ENCODE measurements around the gene LRCH4. TPM values are rescaled to one million over a fixed set of nuclear protein-coding genes. Genes with fewer than 3 reads are reported as not detected.

LRCH4 gene
- total and polyA plus RNA-seq, 8 donors: 16.4 to 106 (median 27.7) TPM

DNA sequence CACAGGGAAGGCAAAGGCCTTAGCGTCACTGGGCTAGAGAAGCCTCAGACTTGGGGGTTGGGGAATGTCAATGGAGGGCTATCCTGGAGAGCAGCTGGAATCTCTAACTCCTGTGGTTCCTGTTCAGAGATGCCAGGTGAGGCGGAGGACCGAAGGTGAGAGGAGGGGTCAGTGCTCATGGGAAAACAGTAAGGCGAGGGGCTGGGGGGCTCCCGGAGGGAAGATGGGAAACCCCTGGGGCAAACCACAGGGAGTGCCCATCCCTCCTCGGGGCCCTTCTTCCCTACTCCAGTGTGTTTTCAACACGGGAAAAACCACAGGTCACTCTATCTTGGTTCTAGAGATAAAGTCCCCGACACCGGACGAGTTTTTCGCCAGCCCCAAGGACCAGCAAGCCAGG is 3.3 kb downstream of the LRCH4 start:
- TF ChIP-seq, protein P1, sequence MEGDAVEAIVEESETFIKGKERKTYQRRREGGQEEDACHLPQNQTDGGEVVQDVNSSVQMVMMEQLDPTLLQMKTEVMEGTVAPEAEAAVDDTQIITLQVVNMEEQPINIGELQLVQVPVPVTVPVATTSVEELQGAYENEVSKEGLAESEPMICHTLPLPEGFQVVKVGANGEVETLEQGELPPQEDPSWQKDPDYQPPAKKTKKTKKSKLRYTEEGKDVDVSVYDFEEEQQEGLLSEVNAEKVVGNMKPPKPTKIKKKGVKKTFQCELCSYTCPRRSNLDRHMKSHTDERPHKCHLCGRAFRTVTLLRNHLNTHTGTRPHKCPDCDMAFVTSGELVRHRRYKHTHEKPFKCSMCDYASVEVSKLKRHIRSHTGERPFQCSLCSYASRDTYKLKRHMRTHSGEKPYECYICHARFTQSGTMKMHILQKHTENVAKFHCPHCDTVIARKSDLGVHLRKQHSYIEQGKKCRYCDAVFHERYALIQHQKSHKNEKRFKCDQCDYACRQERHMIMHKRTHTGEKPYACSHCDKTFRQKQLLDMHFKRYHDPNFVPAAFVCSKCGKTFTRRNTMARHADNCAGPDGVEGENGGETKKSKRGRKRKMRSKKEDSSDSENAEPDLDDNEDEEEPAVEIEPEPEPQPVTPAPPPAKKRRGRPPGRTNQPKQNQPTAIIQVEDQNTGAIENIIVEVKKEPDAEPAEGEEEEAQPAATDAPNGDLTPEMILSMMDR (IDR thresholded peaks at IDR 0.05): no peak

DNA sequence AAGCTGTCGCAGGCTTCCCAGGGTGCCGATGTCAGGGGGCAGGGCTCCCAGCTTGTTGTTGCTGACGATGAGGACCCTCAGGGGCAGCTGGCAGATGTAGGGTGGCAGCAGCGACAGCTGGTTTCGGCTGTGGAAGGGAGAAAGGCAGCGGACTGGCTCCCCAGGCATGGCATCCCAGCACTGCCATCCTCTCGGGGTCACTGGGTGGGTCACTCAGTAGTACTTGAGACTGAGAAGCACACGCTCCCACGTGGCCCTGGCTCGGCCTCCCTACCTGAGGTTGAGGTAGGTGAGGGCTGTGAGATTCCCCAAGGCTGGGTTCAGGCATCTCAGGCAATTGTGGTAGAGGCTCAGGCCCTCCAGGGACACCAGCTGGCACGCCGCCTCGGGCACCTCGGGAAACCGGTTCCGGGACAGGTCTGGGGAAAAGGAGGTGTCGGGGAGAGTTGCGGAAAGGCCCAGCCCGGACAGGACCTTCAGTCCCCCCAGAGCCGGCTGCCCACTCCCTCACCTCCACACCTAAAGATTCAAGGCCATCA is 3.8 kb downstream of the LRCH4 start:
- intact Hi-C loops (cut with DNase I): no loop called here

More for the DNA sequence above, 3.3 kb downstream of the LRCH4 start:
- 25 to 26% methylated on average over 11 of the region's 11 CpGs for WGBS, 2 donors
- FAIRE-seq (no peak), ATAC-seq (no peak), DNase-seq (peak in 2 of 6 donors; percentile 41 to 66)
- H3K27ac ChIP-seq: peak overlapping the region; percentile 62 to 100 (median 86)
- H3K4me1 ChIP-seq: peaks cover 19 to 28% (median 24%) of the 10 kb centered on the region in 3 donors
- peak overlapping the region in 2 of 4 donors; percentile 85 to 100 for H3K4me3 ChIP-seq
- no peaks in the 10 kb centered on the region for H3K9me3 ChIP-seq
- no peaks in the 10 kb centered on the region for H3K27me3 ChIP-seq
- intact Hi-C loops (cut with DNase I): no loop called here
- peaks cover 6 to 33% (median 25%) of the 10 kb centered on the region in 3 donors for H3K36me3 ChIP-seq

DNA sequence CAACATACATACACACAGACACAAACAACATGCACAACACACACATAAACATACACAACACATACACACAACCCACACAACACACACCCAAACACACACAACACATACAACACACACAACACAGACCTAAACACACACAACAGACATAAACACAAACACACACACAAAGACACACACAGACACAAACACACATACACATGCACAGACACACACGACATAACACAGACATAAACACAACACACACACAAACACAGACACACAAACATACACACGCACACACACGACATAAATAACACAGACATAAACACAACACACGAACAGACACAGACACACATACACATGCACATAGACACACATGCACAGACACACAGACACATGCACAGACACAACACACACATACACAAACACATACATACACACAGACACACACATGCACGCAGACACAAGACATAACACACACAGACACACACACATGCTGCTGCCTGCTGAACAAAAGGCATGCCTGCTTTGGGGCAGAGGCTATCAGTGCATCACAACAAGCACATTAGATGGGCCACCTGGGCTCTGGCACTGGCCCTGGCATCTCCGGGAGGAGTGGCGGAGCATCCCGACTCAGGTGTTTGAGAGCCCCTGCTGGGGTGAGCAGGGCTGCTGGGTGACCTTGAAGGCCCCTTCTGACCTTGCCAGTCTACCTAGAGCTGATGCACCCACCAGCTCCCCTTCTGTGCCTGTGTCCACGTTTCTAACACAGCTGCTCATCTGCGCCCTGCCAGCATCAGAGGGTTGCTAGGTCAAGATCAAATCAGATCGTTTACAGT is 5.3 kb downstream of the LRCH4 start:
- TF ChIP-seq, protein P1 (IDR thresholded peaks at IDR 0.05): no peak
- no peaks in the 10 kb centered on the region for H3K9me3 ChIP-seq
- WGBS, 2 donors: 71 to 72% methylated on average over 11 of the region's 11 CpGs
- no peak overlapping the region for H3K4me3 ChIP-seq
- H3K27ac ChIP-seq: no peak overlapping the region
- H3K4me1 ChIP-seq: peaks cover 19 to 28% (median 24%) of the 10 kb centered on the region in 3 donors
- intact Hi-C loops (cut with DNase I): no loop called here
- H3K36me3 ChIP-seq: peaks cover 7 to 52% (median 34%) of the 10 kb centered on the region in 3 donors
- ATAC-seq (no peak), DNase-seq (no peak), FAIRE-seq (no peak)
- H3K27me3 ChIP-seq: no peaks in the 10 kb centered on the region

More for the DNA sequence above, 3.8 kb downstream of the LRCH4 start:
- FAIRE-seq (no peak), DNase-seq (peak; percentile 80 to 91 (median 85)), ATAC-seq (peak in 1 of 4 donors; percentile 2)
- peak overlapping the region in 2 of 4 donors; percentile 85 to 100 for H3K4me3 ChIP-seq
- peak overlapping the region; percentile 62 to 100 (median 86) for H3K27ac ChIP-seq
- H3K27me3 ChIP-seq: no peaks in the 10 kb centered on the region
- H3K4me1 ChIP-seq: peaks cover 19 to 28% (median 24%) of the 10 kb centered on the region in 3 donors
- H3K9me3 ChIP-seq: no peaks in the 10 kb centered on the region
- TF ChIP-seq, protein P1 (IDR thresholded peaks at IDR 0.05): no peak
- 35 to 36% methylated on average over 18 to 20 of the region's 20 CpGs for WGBS, 2 donors
- peaks cover 7 to 38% (median 26%) of the 10 kb centered on the region in 3 donors for H3K36me3 ChIP-seq

DNA sequence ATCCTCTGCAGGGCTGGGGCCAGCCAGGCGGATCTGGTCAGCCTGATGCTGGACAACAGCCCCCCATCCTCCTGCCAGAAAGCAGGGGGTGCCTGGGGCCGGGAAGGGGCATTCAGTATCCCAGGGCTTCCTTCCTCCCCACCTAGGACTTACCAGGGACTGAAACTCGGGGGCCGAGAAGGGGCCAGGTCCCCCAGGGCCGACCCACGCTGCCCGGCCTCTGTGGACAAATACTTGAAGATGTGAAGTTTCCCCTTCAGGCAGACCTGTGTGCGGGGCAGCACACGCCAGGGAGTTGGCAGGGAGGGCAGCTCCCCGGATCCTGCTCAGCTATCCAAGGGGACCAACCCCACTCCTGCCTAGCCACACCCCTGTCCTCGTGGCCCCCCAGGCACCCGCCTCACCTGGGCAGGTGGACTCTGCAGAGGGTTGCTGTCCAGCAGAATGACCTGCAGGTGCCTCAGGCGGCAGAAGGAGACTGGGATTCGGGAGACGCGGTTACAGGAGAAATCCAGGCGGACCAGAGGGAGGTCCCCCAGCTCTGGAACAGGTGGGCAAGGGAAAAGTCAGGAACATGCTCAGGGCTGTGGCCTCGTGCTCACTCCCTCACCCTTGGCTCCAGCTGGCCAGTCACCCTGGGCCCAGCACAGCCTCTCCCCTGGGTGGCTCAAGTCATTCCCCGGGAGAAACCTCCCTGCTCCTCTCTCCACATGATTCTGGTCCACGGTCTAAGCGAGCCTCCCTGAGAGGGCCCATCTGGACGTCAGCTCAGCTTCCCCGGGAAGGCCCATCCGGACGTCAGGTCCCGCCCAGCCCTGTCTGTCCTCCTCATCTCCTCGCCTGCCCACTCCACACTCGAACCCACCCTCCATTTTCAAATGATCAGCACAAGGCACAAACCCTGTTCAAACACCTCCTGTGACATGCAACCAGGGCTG is 7.4 kb downstream of the LRCH4 start:
- 89 to 93% methylated on average over 27 to 28 of the region's 28 CpGs for WGBS, 2 donors
- FAIRE-seq (no peak), DNase-seq (peak in 3 of 6 donors; percentile 12 to 69 (median 15)), ATAC-seq (no peak)
- no peaks in the 10 kb centered on the region for H3K27me3 ChIP-seq
- TF ChIP-seq, protein P1 (IDR thresholded peaks at IDR 0.05): no peak
- intact Hi-C loops (cut with DNase I): no loop called here
- H3K27ac ChIP-seq: no peak overlapping the region
- H3K36me3 ChIP-seq: peaks cover 7 to 66% (median 36%) of the 10 kb centered on the region in 3 donors
- peaks cover 8 to 23% (median 18%) of the 10 kb centered on the region in 3 donors for H3K4me1 ChIP-seq
- no peaks in the 10 kb centered on the region for H3K9me3 ChIP-seq
- H3K4me3 ChIP-seq: no peak overlapping the region

Measured in pancreas (tissue), 10 donors.